HPDE6-E6E7 (cell line): ENCODE results near the gene TMEM183A.
"Not testable (repeated sequence)": the region's sequence is repeated elsewhere in the genome, so short reads cannot be mapped to it uniquely, and the experiment has no call there.

Experiments used
- DNase-seq: peaks from one replicate; pipeline ENCODE4 v3.0.0; 2011; ENCODE audit warnings: missing footprints; ENCODE audit errors: extremely low spot score

Gene TMEM183A

DNA sequence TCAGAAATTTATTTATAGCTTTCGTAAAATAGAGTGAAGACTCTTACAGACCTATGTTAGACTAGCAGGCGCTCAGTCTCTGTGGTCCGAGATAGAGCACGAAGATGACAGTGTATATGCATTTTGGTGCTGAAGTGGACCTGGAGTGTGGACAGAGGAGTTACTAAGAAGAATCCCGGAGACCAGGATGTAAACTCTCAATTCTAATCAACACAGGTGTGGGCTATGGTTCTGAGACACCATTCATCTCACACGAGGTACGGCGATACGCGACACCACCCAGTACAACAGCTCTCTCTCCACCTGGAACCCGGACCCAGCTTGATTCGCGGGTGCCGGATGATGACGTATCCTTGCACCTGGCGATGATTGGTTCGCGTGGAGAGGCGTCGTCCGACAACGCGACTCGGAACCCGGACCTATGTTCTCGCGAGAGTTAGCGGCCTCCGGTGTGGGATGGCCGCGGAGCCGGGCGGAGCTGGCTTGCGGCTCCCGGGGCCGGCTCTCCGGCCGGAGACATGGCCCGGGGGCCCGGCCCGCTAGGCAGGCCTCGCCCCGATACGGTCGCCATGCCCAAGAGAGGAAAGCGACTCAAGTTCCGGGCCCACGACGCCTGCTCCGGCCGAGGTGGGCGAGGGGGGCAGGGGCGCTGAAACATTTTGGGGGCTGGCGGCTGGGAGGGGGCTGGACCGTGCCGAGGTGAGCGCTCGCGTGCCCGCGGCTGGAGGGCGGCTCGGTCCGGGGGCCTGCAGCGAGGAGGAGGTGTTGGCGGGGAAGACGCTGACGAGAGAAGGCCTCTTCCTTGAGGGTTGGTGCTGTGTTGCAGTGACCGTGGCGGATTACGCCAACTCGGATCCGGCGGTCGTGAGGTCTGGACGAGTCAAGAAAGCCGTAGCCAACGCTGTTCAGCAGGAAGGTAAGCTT lies at the start of gene TMEM183A:
TSS of gene TMEM183A (plus strand) at position 427 of the 924 bp plus-strand sequence. CDS start at position 519, 92 bp downstream.
- peak; percentile 96 for DNase-seq

DNA sequence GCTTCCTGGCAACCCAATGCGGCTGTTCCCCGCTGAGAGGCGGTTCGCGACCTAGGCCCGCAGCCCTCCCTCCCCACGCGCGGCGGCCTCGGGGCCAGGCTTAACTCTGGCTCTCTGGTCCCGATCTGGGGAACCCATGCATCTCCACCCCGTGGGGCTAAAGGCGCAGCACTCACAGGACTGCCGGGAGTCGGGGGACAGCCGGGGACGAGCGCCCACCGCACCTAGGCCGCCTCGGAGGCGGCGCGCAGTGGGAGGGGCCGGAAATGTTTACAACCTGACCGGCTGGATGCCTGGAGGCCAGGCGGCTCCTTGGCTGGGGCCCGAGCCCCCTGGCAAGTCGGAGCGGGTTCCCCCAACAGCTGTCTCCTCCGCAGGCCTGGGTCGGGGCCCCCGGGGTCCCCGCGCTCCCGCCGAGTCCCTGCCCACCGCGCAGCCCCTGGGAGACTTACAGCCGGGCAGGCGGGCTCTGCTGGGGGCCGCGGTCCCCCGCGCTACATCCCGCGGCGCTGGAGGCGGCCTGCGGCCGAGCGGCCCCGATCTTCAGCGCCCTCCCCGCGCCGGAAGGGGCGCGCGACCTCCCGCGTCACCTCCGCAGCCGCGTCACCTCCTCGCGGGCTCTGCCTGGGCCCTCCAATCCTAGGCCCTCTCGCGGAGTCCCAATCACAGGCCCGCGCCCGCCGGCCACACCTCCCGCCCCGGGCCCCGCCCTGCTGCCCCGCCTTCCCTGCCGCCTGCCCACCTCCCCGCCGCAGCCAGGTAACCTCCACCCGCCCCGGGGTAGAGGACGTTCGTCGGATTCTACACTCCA lies 49.2 kb upstream of the TMEM183A start, which contains the start of gene ADIPOR1:
TSS of gene ADIPOR1 (minus strand) at position 580 of the 811 bp plus-strand sequence. CDS start 7,242 bp downstream, outside the sequence.
- peak; percentile 87 for DNase-seq

GRCh38 chr1:202958544-202959275 lies 48.5 kb upstream of the TMEM183A start:
- DNase-seq, result no peak

- peak; percentile 53 for DNase-seq
These were observed 47.9 kb upstream of the TMEM183A start for GRCh38 chr1:202959276-202959620.

GRCh38 chr1:202961220-202961880 lies 45.8 kb upstream of the TMEM183A start:
- no peak for DNase-seq

DNA sequence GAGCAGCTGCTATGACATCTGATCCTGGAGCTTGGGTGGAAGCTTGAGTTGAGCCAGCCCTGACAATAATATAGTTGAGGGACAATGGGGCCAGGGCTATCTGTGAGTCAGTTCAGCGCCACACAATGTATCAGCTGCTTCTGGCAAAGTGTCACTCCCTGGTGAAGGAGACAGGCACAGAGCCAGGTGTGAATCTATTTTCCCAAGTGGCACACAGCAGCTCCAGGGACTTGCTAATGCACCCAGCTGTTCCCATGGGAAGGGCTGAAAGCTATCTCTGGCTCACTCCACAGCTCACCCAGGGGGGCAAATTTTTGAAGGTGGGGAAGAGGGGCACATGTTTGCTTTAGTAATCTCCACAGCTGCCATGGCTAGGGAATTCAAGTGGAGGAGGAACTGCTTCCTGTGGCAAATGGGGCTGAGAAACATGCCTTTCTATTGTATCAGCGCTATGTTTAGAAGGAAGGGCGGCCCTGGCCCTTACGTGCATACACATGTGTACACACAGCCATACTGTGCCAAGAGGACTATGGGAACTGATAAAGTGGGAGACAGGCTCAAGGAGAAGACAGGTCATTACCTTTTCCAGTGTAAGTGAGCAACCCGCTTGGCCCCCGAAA lies 42.3 kb upstream of the TMEM183A start:
- peak; percentile 48 for DNase-seq

GRCh38 chr1:202965422-202965821 lies 41.8 kb upstream of the TMEM183A start:
- DNase-seq, result peak; percentile 52

DNA sequence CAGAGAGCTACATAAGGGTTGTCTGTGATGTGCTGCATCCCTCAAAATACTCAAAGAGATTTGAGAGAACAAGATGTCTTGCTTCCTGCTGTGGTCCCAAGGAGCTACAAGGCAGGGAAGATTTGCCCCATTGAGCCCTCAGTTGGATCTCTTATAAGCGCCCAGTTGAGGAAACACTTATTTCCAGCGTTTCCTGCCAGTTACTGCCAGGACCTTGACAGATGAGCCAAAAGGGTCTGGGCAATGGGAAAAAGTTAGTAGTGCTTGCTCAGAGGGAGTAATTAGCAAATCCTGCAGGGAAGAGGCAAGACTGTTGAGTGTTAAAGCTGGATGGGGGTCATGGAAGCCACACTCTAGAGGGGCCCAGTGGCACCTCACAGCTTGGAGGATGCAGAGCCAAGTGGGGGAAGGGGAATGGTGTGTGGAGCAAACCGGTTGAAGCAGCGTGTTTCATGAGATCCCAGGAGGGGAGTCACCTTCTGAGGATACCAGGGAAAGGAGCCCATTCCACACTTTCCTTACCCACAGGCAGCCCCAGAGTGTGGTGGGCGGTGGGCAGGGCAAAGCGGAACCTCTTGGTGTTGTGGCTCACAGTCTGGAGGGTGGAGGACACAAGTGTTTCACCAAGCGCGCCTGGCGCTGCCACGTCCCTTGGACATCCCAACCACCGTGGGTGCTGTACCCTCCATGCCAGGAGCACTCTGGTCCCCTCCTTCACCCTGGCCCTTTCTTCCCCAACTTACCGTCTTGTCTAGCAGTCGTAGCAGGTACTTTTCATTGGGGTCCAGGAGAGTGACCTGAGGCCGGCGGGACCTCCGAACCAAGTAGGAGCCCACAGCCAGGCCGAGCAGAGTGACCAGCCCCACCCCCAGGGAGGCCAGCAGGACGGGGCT lies 40.9 kb upstream of the TMEM183A start:
- no peak for DNase-seq

GRCh38 chr1:202967684-202968281 lies 39.4 kb upstream of the TMEM183A start:
- DNase-seq, result no peak

DNA sequence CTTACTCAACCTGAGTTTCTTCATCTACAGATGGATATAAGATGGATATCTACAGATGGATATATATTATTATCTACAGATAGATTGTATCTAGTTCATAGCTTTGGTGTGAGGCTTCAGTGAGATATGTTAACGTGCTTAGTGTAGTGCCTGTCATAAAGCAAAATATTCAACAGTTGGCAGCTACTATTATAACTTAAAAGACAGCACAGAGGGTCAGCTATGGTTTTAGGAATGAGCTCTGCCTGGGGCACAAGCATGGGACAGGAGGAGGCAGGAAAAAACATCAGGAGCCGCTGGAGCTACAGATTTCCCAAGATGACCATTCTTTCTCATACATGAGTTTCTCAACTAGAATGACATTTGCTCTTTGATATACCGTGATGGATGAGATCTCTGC lies 38.8 kb upstream of the TMEM183A start:
- no peak for DNase-seq

DNA sequence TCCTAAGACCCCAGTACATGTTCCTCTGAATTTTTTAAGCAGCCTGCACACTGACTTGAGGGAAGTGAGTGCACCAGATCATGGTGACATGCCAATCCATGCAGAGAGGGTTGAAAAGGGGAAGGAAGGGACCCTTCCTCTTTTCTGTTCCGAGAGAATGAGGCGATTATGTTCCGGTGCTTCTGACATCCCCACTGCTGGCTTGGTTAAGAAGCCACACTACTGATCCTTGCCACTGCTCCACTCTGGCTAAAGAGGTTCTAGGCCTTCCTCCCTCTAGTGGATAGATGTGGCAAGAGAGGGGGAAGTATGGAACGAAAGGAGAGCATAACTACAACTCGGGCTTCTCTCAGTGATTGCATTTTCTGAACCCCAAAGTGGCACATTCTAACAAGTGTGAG lies 38.3 kb upstream of the TMEM183A start:
- peak; percentile 77 for DNase-seq

DNA sequence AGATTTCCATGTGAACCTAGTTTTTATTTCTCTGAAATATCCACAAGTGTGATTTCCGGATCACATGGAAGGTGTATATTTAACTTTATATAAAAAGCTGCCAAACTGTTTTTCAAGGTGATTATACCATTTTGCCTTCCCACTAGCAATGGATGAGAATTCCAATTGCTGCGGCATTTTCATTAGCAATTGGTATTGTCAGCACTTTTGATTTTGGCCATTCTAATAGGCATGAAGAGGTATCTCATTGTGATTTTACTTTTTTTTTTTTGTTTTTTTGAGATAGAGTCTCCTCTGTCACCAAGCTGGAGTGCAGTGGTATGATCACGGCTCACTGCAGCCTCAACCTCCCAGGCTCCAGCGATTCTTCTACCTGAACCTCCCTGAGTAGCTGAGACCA lies 35.1 kb upstream of the TMEM183A start:
- no peak for DNase-seq

- DNase-seq, result no peak
These were observed 32.3 kb upstream of the TMEM183A start for GRCh38 chr1:202974856-202975255.

GRCh38 chr1:202976633-202977032 lies 30.5 kb upstream of the TMEM183A start:
- DNase-seq, result no peak

GRCh38 chr1:202979459-202979858 lies 27.7 kb upstream of the TMEM183A start:
- DNase-seq, result no peak

DNA sequence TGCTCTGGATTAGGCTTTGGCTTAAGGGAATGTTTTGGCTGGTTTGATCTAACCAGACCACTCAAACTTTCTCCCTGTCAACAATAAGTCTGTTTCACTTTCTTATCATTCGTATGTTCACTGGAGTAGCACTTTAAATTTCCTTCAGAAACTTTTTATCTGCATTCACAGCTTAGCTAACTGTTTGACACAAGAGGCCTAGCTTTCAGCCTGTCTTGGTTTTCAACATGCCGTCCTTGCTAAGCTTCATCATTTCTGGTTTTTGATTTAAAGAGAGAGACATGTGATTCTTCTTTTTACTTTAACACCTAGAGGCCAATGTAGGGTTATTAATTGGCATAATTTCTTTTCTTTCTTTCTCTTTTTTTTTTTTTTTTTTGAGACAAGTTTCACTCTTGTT lies 25.2 kb upstream of the TMEM183A start:
- no peak for DNase-seq

DNA sequence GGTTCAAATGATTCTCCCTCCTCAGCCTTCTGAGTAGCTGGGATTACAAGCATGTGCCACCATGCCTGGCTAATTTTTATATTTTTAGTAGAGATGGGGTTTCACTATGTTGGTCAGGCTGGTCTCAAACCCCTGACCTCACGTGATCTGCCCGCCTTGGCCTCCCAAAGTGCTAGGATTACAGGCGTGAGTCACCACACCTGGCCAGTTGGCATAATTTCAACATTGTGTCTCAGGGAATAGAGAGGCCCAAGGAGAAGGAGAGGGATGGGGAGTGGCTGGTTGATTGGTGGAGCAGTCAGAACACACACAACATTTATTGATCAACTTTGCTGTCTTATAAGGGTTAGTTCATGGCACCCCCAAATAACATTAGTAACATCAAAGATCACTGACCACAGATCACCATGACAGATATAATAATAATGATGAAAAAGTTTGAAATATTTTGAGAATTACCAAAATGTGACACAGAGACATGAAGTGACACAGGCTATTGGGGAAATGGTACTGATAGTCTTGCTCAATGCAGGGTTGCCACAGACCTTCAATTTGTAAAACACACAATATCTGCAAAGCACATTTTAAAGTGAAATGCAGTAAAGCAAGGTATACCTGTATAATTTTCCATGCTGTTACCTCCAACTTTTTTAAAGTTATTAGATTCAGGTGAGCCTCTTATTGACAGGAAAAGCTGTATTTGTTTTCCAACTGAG lies 24.3 kb upstream of the TMEM183A start:
- no peak for DNase-seq

- not testable (repeated sequence) for DNase-seq
These were observed 21.1 kb upstream of the TMEM183A start for GRCh38 chr1:202986120-202986519.

DNA sequence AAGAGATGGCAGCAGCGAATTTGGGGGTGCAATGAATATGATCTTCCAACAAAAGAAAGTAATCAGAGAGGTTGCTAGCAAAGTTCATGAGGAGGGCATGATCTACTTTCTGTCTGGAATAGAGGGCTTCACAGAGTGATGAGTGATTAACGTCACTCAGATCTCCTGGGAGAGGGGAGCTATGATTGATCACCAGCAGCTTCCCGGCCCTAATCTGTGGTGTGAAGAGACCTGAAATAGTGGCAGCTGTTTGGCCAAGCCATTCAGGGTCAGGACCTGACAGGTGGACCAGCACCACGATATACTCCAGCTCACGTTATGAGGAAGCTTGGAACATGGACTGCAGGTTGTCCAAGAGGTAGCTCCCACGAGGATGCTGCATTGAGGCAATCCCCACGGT lies 19.9 kb upstream of the TMEM183A start:
- DNase-seq, result no peak
